Inflammatory macrophage treated with lipopolysaccharide for 4 hours (primary cell): ENCODE data around the gene BOD1L1.
A peak's percentile ranks its signal among the peaks of the same experiment; 100 is the strongest.
"Not testable (repeated sequence)": the region's sequence is repeated elsewhere in the genome, so short reads cannot be mapped to it uniquely, and the experiment has no call there.

Source experiments
- DNase-seq: peaks from one replicate; pipeline ENCODE4 v3.0.0-alpha.2; 2020

Gene BOD1L1

GRCh38 chr4:13618212-13618806, 9.2 kb downstream of the BOD1L1 start:
- DNase-seq, result no peak

GRCh38 chr4:13617801-13618200, 9.7 kb downstream of the BOD1L1 start:
- no peak for DNase-seq

- no peak for DNase-seq
Measured at GRCh38 chr4:13616597-13616996, 10.9 kb downstream of the BOD1L1 start.

DNA sequence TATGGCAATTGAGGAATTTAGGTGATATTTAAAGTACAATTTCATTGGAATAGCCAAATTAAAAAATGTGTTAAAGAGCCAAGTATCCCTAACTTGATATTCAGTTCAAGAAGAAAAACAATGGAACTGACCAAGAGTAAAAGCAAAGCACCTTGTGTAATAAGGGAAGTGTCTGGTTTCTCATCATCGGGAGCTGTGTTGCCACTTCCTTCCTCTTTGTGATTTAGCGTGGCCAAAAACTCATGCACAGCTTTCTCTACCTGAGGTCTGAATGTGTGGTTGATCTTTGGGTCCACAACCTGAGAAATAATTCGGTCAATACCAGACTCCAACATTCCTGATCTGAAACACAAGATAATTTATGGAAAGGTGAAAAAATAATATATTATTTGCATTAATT, 12.4 kb downstream of the BOD1L1 start:
- DNase-seq, result peak; percentile 73

DNA sequence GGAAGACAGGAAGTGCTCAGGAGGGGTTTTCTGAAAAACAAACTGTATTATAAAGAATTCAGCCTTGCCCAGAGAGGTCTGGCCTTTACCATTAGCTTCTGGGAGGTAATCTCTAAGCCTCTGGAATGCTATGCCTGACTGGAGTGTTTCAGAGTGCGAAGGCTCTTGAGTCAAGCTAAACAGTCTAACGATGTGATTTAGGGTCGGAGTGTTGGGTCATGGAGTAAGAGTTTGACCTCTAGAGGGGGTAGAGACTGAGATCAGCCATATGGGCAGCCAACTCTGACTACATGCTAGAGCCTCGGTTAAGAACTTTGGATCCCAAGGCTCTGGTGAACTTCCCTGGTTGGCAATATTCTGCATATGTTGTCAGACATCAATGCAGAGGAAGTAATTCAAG, 15.0 kb downstream of the BOD1L1 start:
- no peak for DNase-seq

DNA sequence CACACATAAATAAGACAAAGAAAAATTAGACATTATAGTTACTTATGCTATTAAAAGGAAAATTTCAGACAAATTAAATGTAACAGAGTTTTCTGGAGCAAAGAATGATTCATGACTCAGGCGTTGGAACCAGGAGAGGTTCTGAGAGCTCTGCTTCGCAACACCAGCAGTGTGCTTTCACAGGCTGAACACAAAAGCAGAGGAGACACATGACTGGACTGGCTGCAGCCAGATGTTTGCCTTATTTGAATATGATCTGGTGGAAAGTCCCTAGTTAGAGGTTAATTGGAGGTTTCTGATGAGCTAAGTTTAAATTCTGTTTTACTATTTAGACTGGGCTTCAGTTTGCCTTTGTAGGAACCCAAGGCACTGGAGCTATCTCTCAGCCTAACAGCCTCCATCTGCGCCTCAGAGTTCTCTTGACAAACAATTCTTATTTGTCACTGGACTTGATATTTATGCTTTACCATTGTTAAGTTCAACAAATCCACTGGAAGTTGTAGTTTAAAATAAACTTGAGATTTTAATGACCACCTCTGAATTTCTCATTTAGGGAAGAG, 16.2 kb downstream of the BOD1L1 start:
- no peak for DNase-seq

DNA sequence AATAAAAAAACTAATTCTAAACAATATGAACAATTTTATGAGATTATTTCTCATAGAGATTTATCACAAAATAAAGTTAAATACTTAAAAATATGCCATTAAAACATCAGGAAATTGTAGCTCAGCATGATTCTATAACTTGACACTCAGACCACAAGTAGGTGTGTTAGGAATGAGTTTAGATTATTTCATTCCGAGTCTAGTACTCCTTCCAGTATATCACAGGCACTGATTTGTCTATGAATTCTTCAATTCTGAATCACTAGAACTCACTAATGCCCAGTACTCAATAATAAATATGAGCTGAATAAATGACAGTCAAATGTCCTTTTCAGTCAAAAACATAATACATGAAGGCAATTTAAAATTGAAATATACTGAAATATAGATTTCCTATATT, 22.2 kb downstream of the BOD1L1 start:
- DNase-seq, result no peak

GRCh38 chr4:13601848-13602247, 25.7 kb downstream of the BOD1L1 start:
- DNase-seq, result no peak

DNA sequence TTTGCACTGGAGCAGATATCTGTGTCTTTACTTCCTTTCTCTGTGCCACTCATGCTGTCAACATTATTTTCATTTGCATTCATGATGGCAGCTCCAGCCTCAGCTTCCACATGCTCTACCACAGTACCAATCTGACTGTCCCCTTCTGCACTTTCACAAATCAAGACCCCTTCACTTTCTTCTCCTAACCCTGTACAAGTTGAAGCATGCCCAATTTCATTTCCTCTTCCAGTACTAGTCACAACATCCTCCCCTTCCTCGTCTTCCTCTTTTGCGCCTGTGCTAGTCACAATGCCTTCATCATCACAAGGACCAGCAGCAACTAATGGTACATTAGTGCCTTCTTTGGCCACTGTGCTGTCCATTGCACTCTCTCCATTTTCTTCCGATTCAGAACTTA, 26.5 kb downstream of the BOD1L1 start:
- peak; percentile 76 for DNase-seq

- DNase-seq, result no peak
Measured at GRCh38 chr4:13599159-13599558, 28.4 kb downstream of the BOD1L1 start.

DNA sequence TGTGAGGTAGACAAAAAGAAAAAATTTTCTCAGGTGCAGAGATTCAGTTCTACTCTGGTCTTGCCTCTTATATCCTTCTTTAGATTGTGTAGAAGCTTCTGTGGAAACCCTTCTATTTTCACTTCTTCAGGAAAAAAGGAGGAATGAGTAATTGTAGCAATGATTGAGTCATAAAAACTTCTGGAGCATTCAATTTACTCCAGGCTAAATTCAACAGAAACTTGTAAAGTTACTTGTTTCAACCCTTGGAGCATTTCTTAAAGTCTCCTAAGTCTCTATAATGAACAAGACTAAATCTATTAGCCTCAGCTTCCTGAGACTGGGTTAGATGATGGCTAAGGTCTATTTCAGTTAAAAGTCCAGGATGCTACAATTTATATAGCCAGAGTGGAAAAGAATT, 29.9 kb downstream of the BOD1L1 start:
- DNase-seq, result no peak

GRCh38 chr4:13597141-13597540, 30.4 kb downstream of the BOD1L1 start:
- no peak for DNase-seq

DNA sequence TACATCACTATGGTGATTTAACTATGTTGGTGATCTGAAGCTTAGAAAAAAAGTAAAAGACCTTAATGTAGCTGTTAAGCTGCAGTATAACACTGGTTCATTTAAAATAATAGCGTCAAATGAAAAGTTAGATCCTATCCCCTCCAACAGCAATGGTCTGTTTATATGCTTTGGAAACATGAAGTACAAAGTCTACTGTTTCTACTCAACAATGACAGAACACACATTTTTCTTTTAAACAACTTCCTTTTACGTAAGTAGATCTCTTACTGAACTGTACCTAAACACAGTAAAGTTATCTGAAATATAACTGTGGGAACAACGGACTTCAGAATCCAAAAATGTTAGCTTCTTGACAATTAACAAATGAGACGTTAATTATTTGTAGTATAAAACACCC, 35.3 kb downstream of the BOD1L1 start:
- DNase-seq, result no peak

GRCh38 chr4:13590766-13591165, 36.8 kb downstream of the BOD1L1 start:
- no peak for DNase-seq

GRCh38 chr4:13588954-13589353, 38.6 kb downstream of the BOD1L1 start:
- DNase-seq, result no peak

GRCh38 chr4:13584481-13584880, 43.0 kb downstream of the BOD1L1 start:
- no peak for DNase-seq

- DNase-seq, result peak; percentile 54
Measured at GRCh38 chr4:13580036-13580435, 47.5 kb downstream of the BOD1L1 start.

- DNase-seq, result no peak
Measured at GRCh38 chr4:13577660-13578059, 49.9 kb downstream of the BOD1L1 start.

GRCh38 chr4:13570916-13571315, 56.6 kb downstream of the BOD1L1 start:
- no peak for DNase-seq

DNA sequence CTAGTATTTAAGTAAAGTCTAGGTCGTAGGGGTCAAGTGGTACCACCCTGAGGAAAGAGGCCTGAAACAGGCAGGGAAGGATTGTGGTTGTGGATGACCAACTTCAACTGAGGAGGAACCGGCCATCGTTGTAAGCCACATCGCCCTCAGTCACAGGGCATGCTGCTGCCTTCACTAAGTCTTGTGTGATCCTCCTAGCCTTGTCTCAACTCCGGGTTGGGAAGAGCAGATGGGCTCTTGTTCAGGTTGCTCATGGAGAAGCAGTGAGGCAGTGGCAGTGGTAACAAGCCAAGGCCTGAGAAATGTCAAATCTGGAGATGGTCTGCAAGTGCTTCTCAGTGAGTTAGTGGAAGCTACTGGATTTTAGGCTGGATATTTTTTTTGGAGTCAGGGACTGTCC, 60.4 kb downstream of the BOD1L1 start:
- no peak for DNase-seq

- no peak for DNase-seq
Measured at GRCh38 chr4:13562876-13563275, 64.6 kb downstream of the BOD1L1 start.

DNA sequence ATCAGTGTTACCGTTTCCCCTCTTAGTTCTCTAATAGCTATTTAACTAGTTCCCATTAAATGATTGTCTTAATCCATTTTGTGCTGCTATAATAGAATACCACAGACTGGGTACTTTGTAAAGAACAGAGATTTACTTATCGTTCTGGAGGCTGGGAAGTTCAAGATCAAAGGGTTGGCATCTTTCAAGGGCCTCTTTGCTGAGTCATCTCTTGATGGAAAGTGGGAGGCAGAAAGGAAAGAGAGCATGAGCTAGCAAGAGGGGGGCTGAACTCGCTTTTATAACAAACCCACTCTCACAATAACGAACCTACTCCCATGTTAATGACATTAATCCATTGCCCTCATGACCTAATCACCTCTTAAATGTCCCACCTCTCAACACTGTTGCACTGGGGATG, 65.9 kb downstream of the BOD1L1 start:
- no peak for DNase-seq

GRCh38 chr4:13560111-13560510, 67.4 kb downstream of the BOD1L1 start:
- DNase-seq, result not testable (repeated sequence)

DNA sequence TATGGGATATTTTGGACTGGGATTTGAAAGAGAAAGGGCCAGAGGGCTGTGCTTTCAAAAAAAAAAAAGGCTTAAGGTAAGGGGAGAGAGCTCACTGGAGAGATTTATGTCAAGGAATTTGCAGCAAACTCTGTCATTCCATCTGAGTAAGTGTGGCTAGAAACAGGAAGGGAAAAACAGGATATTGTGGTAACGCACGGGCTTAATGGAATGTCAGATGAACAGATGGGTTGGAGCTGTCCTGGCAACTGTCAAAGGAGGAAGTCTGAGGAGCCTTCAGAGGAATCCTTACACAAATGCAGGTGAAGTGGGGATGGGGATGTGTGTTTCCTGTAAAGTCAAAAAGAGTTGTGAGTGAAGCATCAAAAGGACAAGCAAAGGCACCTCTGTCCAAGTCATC, 68.1 kb downstream of the BOD1L1 start:
- DNase-seq, result no peak

GRCh38 chr4:13558881-13559280, 68.6 kb downstream of the BOD1L1 start:
- DNase-seq, result no peak
